H1 (cell line): ENCODE data around the gene NAXD. TPM values are rescaled to one million over a fixed set of nuclear protein-coding genes. Genes with fewer than 3 reads are reported as not detected.
A peak's percentile ranks its signal among the peaks of the same experiment; 100 is the strongest.

ENCODE experiments used
- CTCF ChIA-PET: fragments of 300-600 bp; sonication (Branson Sonifier 250); formaldehyde crosslinking; loops from one replicate; lab custom pipeline; 2021; ENCODE audit not compliant: partially characterized antibody; lab: Charles Lee
- POLR2A ChIA-PET: fragments of 300-600 bp; sonication (Branson Sonifier 250); formaldehyde crosslinking; loops from one replicate; lab custom pipeline; 2021; ENCODE audit warnings: inconsistent platforms; ENCODE audit not compliant: partially characterized antibody; lab: Charles Lee
- DNase-seq, 2 experiments: peaks; one replicate each; pipeline versions ENCODE4 v3.0.0 to v3.0.0-alpha.2; 2010 to 2022; ENCODE audit warnings: low spot score in 2 of 2, low read depth in 1 of 2, mixed read lengths in 1 of 2
- FAIRE-seq: peaks from 2 replicates; lab custom pipeline; 2011; peaks lifted over from hg19 to GRCh38; lab: Jason Lieb, UNC
- H2AFZ ChIP-seq: 2 replicates; pipeline ENCODE4 v1.8.1; 2012; ENCODE audit warnings: low read length, inconsistent platforms
- H2AK5ac ChIP-seq: 2 replicates; pipeline ENCODE4 v1.6.1; 2013; ENCODE audit warnings: low read depth, low read length
- H2BK120ac ChIP-seq: replicated peaks from 2 replicates; pipeline ENCODE3; 2013; ENCODE audit warnings: low read depth, low read length, inconsistent platforms
- H2BK12ac ChIP-seq: 2 replicates; pipeline ENCODE4 v1.6.1; 2013; ENCODE audit warnings: low read depth, low read length
- H2BK15ac ChIP-seq: 2 replicates; pipeline ENCODE4 v1.6.1; 2013; ENCODE audit warnings: low read length
- H2BK20ac ChIP-seq: 2 replicates; pipeline ENCODE4 v1.6.1; 2013; ENCODE audit warnings: low read length
- H2BK5ac ChIP-seq: 2 replicates; pipeline ENCODE4 v1.6.1; 2013; ENCODE audit warnings: low read depth, low read length
- H3K14ac ChIP-seq: 2 replicates; pipeline ENCODE4 v1.6.1; 2013; ENCODE audit warnings: inconsistent platforms; ENCODE audit not compliant: insufficient read length
- H3K18ac ChIP-seq: 2 replicates; pipeline ENCODE4 v1.6.1; 2013; ENCODE audit warnings: low read length; ENCODE audit errors: extremely low read depth
- H3K23ac ChIP-seq: 2 replicates; pipeline ENCODE4 v1.6.1; 2013; ENCODE audit warnings: inconsistent platforms; ENCODE audit not compliant: insufficient read length
- H3K23me2 ChIP-seq: 2 replicates; pipeline ENCODE4 v1.6.1; 2013; ENCODE audit warnings: low read depth, low read length
- H3K27ac ChIP-seq: 2 replicates; pipeline ENCODE4 v1.6.1; 2011; ENCODE audit warnings: low read depth, low read length, inconsistent platforms
- H3K27me3 ChIP-seq, 4 experiments: replicated peaks in 1 of 4; 1 replicate in 1 of 4; 2 replicates in 3 of 4; pipeline versions ENCODE4 v1.6.1 to v1.8.1; 2011 to 2013; ENCODE audit warnings: low read length in 3 of 4, mild to moderate bottlenecking in 3 of 4, inconsistent platforms in 2 of 4, mixed read lengths in 2 of 4, moderate library complexity in 1 of 4; ENCODE audit not compliant: control insufficient read depth in 3 of 4, insufficient read depth in 3 of 4; ENCODE audit errors: extremely low read depth in 1 of 4
- H3K36me3 ChIP-seq, 4 experiments: 2 replicates each; pipeline versions ENCODE4 v1.6.1 to v1.8.1; 2011 to 2013; ENCODE audit warnings: mild to moderate bottlenecking in 4 of 4, low read length in 3 of 4, moderate library complexity in 2 of 4, control low read depth in 1 of 4, inconsistent platforms in 1 of 4; ENCODE audit not compliant: insufficient read depth in 4 of 4, control insufficient read depth in 2 of 4
- H3K4ac ChIP-seq: replicated peaks from 2 replicates; pipeline ENCODE3; 2013; ENCODE audit warnings: low read length, low read depth, mixed read lengths, inconsistent platforms; ENCODE audit not compliant: insufficient read length
- H3K4me1 ChIP-seq, 4 experiments: replicated peaks in 1 of 4; 1 replicate in 1 of 4; 2 replicates in 3 of 4; pipeline versions ENCODE4 v1.6.1 to v1.8.1; 2011 to 2013; ENCODE audit warnings: low read length in 3 of 4, inconsistent platforms in 2 of 4, mixed read lengths in 1 of 4; ENCODE audit not compliant: insufficient read depth in 4 of 4, control insufficient read depth in 3 of 4
- H3K4me2 ChIP-seq, 2 experiments: 2 replicates each; pipeline versions ENCODE4 v1.6.1 to v1.8.1; 2011 to 2013; ENCODE audit warnings: low read depth in 2 of 2, low read length in 2 of 2, control low read depth in 1 of 2, inconsistent platforms in 1 of 2, mild to moderate bottlenecking in 1 of 2; ENCODE audit not compliant: insufficient read depth in 1 of 2
- H3K4me3 ChIP-seq, 4 experiments: fragments of 200-600, 300-600 bp in 1 of 4; sonication (generic), shearing (Covaris generic), sonication (Bioruptor Twin) in 1 of 4; 2 replicates each; pipeline versions ENCODE4 v1.5.1 to v1.8.1; 2011 to 2016; ENCODE audit warnings: low read length in 4 of 4, low read depth in 3 of 4, control low read depth in 2 of 4, inconsistent platforms in 2 of 4, mild to moderate bottlenecking in 2 of 4, mixed read lengths in 1 of 4, moderate library complexity in 1 of 4; ENCODE audit not compliant: insufficient read depth in 2 of 4; ENCODE audit errors: extremely low read depth in 1 of 4
- H3K56ac ChIP-seq: replicated peaks from 2 replicates; pipeline ENCODE3; 2013; ENCODE audit warnings: low read depth, mild to moderate bottlenecking, mixed read lengths, low read length, inconsistent platforms; ENCODE audit not compliant: insufficient read length
- H3K79me1 ChIP-seq: 2 replicates; pipeline ENCODE4 v1.6.1; 2013; ENCODE audit warnings: low read depth, low read length, control low read depth
- H3K79me2 ChIP-seq, 2 experiments: 2 replicates each; pipeline versions ENCODE4 v1.6.1 to v1.8.1; 2012 to 2013; ENCODE audit warnings: low read length in 2 of 2, mild to moderate bottlenecking in 2 of 2, inconsistent platforms in 1 of 2; ENCODE audit not compliant: insufficient read depth in 2 of 2, control insufficient read depth in 1 of 2
- H3K9ac ChIP-seq, 4 experiments: replicated peaks in 1 of 4; 1 replicate in 1 of 4; 2 replicates in 3 of 4; pipeline versions ENCODE4 v1.6.1 to v1.8.1; 2011 to 2013; ENCODE audit warnings: low read depth in 3 of 4, low read length in 3 of 4, control low read depth in 2 of 4, mild to moderate bottlenecking in 2 of 4, moderate library complexity in 2 of 4, inconsistent platforms in 1 of 4; ENCODE audit errors: extremely low read depth in 1 of 4
- H3K9me3 ChIP-seq, 2 experiments: 2 replicates each; pipeline versions ENCODE4 v1.6.1 to v1.8.1; 2012 to 2013; ENCODE audit warnings: mild to moderate bottlenecking in 2 of 2, moderate library complexity in 2 of 2, control low read depth in 1 of 2, inconsistent platforms in 1 of 2, low read depth in 1 of 2, low read length in 1 of 2, mixed read lengths in 1 of 2; ENCODE audit not compliant: insufficient read depth in 2 of 2
- H4K20me1 ChIP-seq, 2 experiments: replicated peaks in 1 of 2; 2 replicates each; pipeline versions ENCODE3 to v1.8.1; 2011 to 2013; ENCODE audit warnings: inconsistent platforms in 2 of 2, low read length in 2 of 2, mild to moderate bottlenecking in 1 of 2; ENCODE audit not compliant: insufficient read depth in 2 of 2, control insufficient read depth in 1 of 2
- H4K5ac ChIP-seq: 2 replicates; pipeline ENCODE4 v1.6.1; 2013; ENCODE audit warnings: low read length, low read depth, mixed read lengths, inconsistent platforms; ENCODE audit not compliant: insufficient read length
- H4K8ac ChIP-seq: 2 replicates; pipeline ENCODE4 v1.8.0; 2013; ENCODE audit warnings: mild to moderate bottlenecking, moderate library complexity, low read length, inconsistent platforms; ENCODE audit not compliant: insufficient read depth; ENCODE audit errors: extremely low read depth
- H4K91ac ChIP-seq: replicated peaks from 2 replicates; pipeline ENCODE3; 2013; ENCODE audit warnings: low read length, mixed read lengths, inconsistent platforms; ENCODE audit not compliant: insufficient read length
- EP300 ChIP-seq, 2 experiments: IDR thresholded peaks; 1 replicate in 1 of 2; 2 replicates in 1 of 2; pipeline ENCODE4 v1.6.1; 2011 to 2012; ENCODE audit warnings: low read depth in 2 of 2, low read length in 2 of 2, mild to moderate bottlenecking in 2 of 2, borderline replicate concordance in 1 of 2, inconsistent platforms in 1 of 2, moderate library complexity in 1 of 2
- ZNF274 ChIP-seq: IDR thresholded peaks from 2 replicates; pipeline ENCODE4 v1.7.0; 2012; ENCODE audit warnings: low read length, borderline replicate concordance; ENCODE audit errors: extremely low read depth
- WGBS, 2 experiments: shearing (Covaris generic) in 1 of 2; methylation state at CpG; one replicate each; pipeline versions ENCODE4 v1.1.6 to v1.1.7; 2013 to 2015; ENCODE audit warnings: low lambda C conversion rate in 2 of 2, mixed read lengths in 2 of 2, inconsistent platforms in 1 of 2, low coverage in 1 of 2, missing lambda C conversion rate in 1 of 2; ENCODE audit not compliant: insufficient replicate concordance in 2 of 2, insufficient coverage in 1 of 2, insufficient read length in 1 of 2; ENCODE audit errors: extremely low coverage in 1 of 2, missing lambda C conversion rate in 1 of 2; 5-methylcytosine and 5-hydroxymethylcytosine counted together
- polyA plus RNA-seq, 7 experiments: library from polyadenylated mRNA; depleted of rRNA in 3 of 7; stranded (reverse) in 5 of 7; unstranded in 2 of 7; fragments of >200 nt in 5 of 7; fragments of 200-250 nt in 2 of 7; gene quantifications; 1 replicate in 5 of 7; 2 replicates in 1 of 7; 4 replicates in 1 of 7; pipeline versions ENCODE4 v1.2.1 to v1.2.3, GENCODE V29; 2011 to 2013; ENCODE audit warnings: missing spikeins in 2 of 7, mixed read lengths in 2 of 7
- total RNA-seq: library from RNA; stranded (reverse); fragmentation: NEBNext Ultra II Directional; extraction: Animal tissue kit (Norgen Biotek cat#: 25700); gene quantifications from 2 replicates; pipeline ENCODE4 v1.2.1, GENCODE V29; 2021

NAXD gene
- total and polyA plus RNA-seq, 2 of the 8 experiments (the other 6 are each of a cell fraction or from before 2014, with no cell fraction given) = 25.4 to 35.5 TPM

DNA sequence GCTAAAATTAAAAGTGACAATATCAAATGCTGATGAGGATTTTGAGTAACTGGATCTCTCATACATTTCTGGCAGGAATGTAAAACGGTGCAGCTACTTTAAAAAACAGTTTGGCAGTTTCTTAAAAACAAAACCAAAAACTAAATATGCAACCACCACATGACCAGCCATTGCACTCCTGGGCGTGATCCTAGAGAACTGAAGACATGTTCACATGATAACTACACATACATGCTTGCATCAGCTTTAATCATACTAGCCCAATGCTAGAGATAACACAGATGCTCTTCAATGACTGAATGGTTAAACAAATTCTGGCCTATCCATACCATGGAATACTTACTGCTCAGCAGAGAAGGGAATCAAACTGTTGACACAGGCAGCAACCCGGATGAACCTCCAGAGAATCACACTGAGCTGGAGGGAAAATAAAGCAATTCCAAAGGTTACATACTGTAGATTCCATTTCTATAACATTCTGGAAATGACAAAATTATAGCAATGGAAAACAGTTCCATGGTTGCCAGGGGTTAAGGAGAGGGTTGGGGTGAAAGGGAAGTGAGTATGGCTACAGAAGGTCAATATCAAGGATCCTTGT is 25.5 kb upstream of the NAXD start:
- Histone ChIP-seq H3K23me2 (no peaks in the 10 kb centered on the region), H4K5ac (no peak overlapping the region), H3K18ac (no peak overlapping the region), H4K8ac (no peak overlapping the region), H3K27me3 (no peaks in the 10 kb centered on the region), H3K4me1 (peaks cover 0 to 3% (median 2%) of the 10 kb centered on the region in 4 experiments; a peak in 4 of 7 replicates), H4K20me1 (no peaks in the 10 kb centered on the region), H3K36me3 (no peaks in the 10 kb centered on the region), H2BK15ac (no peak overlapping the region), H3K9ac (no peak overlapping the region), H2BK5ac (no peak overlapping the region), H3K79me1 (no peaks in the 10 kb centered on the region), H2BK20ac (no peak overlapping the region), H2BK120ac (no peak overlapping the region), H3K4ac (no peak overlapping the region), H2BK12ac (no peak overlapping the region), H3K14ac (no peak overlapping the region), H3K4me2 (no peak overlapping the region), H3K56ac (no peak overlapping the region), H4K91ac (no peak overlapping the region), H2AK5ac (no peak overlapping the region), H3K4me3 (no peak overlapping the region), H3K79me2 (no peaks in the 10 kb centered on the region), H3K23ac (no peak overlapping the region), H2AFZ (peak overlapping the region; percentile 78; the same call in 1 of the 2 replicates), H3K9me3 (no peaks in the 10 kb centered on the region), H3K27ac (no peak overlapping the region)
- TF ChIP-seq EP300 (IDR thresholded peaks at IDR 0.05; ENCODE audit: borderline replicate concordance in 1 of 2, low read depth in 2 of 2, low read length in 2 of 2) (no peak), ZNF274 (no peak)
- FAIRE-seq (no peak), DNase-seq (no peak)
- 87% methylated on average over 3 of the region's 3 CpGs; no CpG with 5 or more reads in 1 of the 2 experiments for WGBS, 2 experiments
- CTCF ChIA-PET = interaction anchor here (0.6 to 1.5 kb wide), 7 partner anchors 10 to 464 kb away, joined by 3 to 8 read pairs (median 3); no protein-coding TSS in a partner anchor
- POLR2A ChIA-PET = no interaction called here
